ENCODE results near the gene IQCH.

IQCH gene

DNA sequence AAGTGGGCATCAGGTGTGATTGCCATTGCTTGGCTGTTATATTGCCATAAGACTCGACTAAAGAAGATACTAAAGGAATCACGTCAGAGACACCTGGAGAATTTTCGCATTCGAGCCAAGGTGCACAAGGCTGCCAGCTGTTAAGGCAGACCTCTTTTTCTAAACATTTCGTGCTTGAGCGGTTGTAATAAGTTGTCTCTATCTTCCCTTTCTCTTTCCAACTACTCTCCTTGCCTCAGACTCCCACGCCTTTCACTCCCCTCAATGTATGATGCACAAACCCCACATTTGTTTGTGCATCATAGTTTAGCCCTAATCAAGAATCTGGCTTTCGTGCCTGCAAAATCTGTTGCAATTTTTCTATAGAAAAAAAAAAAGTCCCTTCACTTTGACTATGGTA is 118.0 kb downstream of the IQCH start:
- TF ChIP-seq, protein P1, sequence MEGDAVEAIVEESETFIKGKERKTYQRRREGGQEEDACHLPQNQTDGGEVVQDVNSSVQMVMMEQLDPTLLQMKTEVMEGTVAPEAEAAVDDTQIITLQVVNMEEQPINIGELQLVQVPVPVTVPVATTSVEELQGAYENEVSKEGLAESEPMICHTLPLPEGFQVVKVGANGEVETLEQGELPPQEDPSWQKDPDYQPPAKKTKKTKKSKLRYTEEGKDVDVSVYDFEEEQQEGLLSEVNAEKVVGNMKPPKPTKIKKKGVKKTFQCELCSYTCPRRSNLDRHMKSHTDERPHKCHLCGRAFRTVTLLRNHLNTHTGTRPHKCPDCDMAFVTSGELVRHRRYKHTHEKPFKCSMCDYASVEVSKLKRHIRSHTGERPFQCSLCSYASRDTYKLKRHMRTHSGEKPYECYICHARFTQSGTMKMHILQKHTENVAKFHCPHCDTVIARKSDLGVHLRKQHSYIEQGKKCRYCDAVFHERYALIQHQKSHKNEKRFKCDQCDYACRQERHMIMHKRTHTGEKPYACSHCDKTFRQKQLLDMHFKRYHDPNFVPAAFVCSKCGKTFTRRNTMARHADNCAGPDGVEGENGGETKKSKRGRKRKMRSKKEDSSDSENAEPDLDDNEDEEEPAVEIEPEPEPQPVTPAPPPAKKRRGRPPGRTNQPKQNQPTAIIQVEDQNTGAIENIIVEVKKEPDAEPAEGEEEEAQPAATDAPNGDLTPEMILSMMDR (IDR thresholded peaks at IDR 0.05), result no peak

DNA sequence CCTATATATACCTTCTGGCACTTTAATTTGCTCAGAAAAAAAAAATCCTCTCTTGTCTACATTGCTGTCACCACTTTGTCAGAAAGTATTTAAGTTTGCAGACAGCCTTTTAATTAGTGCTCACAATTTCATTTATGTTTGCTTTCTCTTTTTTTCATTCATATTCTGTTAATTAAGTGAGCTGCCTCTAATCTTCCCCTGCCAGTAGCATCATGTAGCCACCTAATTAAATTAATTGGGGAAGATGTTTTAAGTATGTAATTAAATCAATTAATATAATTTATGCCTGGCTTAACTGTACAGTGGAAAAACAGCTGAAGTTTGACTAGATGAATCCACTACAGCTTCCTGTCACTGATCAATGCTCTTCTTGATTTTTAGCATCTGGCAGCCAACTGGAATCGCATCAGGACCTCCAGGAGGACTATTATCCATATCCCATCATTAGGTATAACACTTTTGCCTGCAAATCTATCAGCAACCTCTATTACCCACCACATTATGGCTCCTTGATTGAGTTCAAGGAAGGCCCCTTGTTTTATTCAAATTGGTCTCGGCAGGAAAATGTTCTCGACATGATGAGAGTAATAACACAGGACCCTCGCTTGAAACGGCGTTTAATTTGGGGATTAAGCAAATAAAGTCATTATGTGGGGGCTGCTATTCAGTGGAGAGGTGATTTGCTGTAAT is 118.5 kb downstream of the IQCH start:
- TF ChIP-seq, protein P1 (IDR thresholded peaks at IDR 0.05), result no peak

GRCh38 chr15:67373971-67374370 is 119.4 kb downstream of the IQCH start:
- TF ChIP-seq, protein P1 (IDR thresholded peaks at IDR 0.05), result no peak

- TF ChIP-seq, protein P1 (IDR thresholded peaks at IDR 0.05), result no peak
These were observed 124.9 kb downstream of the IQCH start for GRCh38 chr15:67379530-67379929.

- TF ChIP-seq, protein P1 (IDR thresholded peaks at IDR 0.05), result no peak
These were observed 126.3 kb downstream of the IQCH start for GRCh38 chr15:67380921-67381320.

DNA sequence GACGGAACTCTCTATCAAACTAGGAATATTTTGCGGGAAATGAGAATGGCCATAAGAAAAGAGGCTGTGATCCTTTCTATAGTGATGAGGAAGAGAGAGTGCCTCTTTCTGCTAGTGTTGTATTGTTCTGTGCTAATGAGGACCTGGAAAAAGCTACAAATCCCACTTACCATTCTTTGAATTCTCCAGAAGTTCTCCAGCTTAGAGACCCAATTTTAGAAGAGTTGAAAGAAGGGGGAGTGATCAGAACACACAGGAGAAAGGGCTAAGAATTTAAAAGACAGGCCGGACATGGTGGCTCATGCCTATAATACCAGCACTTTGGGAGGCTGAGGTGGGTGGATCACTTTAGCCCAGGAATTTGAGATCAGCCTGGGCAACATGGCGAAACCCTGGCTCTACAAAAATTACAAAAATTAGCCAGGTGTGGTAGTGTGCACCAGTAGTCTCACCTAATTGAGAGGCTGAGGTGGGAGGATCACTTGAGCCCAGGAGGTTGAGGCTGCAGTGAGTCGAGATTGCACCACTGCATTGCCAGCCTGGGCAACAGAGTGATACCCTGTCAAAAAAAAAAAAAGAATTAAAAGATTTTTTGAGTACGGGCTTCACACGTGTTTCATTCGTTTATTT is 126.9 kb downstream of the IQCH start:
- TF ChIP-seq, protein P1 (IDR thresholded peaks at IDR 0.05), result no peak

- TF ChIP-seq, protein P1 (IDR thresholded peaks at IDR 0.05), result no peak
These were observed 128.1 kb downstream of the IQCH start for GRCh38 chr15:67382723-67383122.
